B cell (primary cell): ENCODE results near the gene JAML. TPM values are rescaled to one million over a fixed set of nuclear protein-coding genes. Genes with fewer than 3 reads are reported as not detected.

Source experiments
- ATAC-seq: fragments of 200-7000 bp; cut with Tn5 transposase; one replicate; pipeline ENCODE4 v1.10.0; 2021; ENCODE audit warnings: low read depth, mild to moderate bottlenecking, moderate number of reproducible peaks, moderate library complexity
- CTCF ChIA-PET: fragments of 350-600 bp; sonication (Branson Sonifier 250); formaldehyde crosslinking; loops from one replicate; lab custom pipeline; 2021; ENCODE audit warnings: antibody characterized with exemption, inconsistent platforms; lab: Charles Lee
- POLR2A ChIA-PET: fragments of 350-600 bp; sonication (Branson Sonifier 250); formaldehyde crosslinking; loops from one replicate; lab custom pipeline; 2021; ENCODE audit warnings: antibody characterized with exemption; lab: Charles Lee
- DNase-seq: peaks from one replicate; pipeline ENCODE4 v3.0.0; 2013
- H2AFZ ChIP-seq: 2 replicates; pipeline ENCODE4 v1.6.1; 2012; ENCODE audit warnings: mild to moderate bottlenecking, low read depth, low read length; ENCODE audit not compliant: insufficient read depth, poor library complexity, severe bottlenecking
- H3K27ac ChIP-seq, 2 donors: 1 replicate in 1 of 2; 2 replicates in 1 of 2; pipeline ENCODE4 v1.5.1; 2012 to 2013; ENCODE audit warnings: low read length in 2 of 2, mild to moderate bottlenecking in 2 of 2, moderate library complexity in 1 of 2
- H3K27me3 ChIP-seq, 4 experiments: fragments of 200-600 bp in 1 of 4; sonication (generic) in 1 of 4; replicated peaks in 1 of 4; 1 replicate in 2 of 4; 2 replicates in 2 of 4; pipeline versions ENCODE4 v1.6.1 to v1.7.0; 2013 to 2016; ENCODE audit warnings: low read length in 3 of 4, mild to moderate bottlenecking in 2 of 4, mixed read lengths in 1 of 4, moderate library complexity in 1 of 4; ENCODE audit not compliant: insufficient read depth in 4 of 4, control insufficient read depth in 3 of 4; ENCODE audit errors: control extremely low read depth in 1 of 4
- H3K36me3 ChIP-seq, 2 experiments: replicated peaks in 1 of 2; 1 replicate in 1 of 2; 2 replicates in 1 of 2; pipeline versions ENCODE4 v1.6.1 to v1.7.1; 2013; ENCODE audit warnings: low read length in 1 of 2; ENCODE audit not compliant: insufficient read depth in 2 of 2, control insufficient read depth in 1 of 2; ENCODE audit errors: control extremely low read depth in 1 of 2, extremely low read depth in 1 of 2
- H3K4me1 ChIP-seq, 2 donors: fragments of 200-600 bp in 1 of 2; sonication (generic) in 1 of 2; 1 replicate in 1 of 2; 2 replicates in 1 of 2; pipeline versions ENCODE4 v1.5.1 to v1.6.1; 2013 to 2017; ENCODE audit warnings: low read length in 2 of 2; ENCODE audit not compliant: control insufficient read depth in 2 of 2, insufficient read depth in 2 of 2
- H3K4me2 ChIP-seq: replicated peaks from 2 replicates; pipeline ENCODE3; 2012; ENCODE audit warnings: mild to moderate bottlenecking, low read depth, low read length; ENCODE audit not compliant: poor library complexity, severe bottlenecking
- H3K4me3 ChIP-seq, 5 experiments: fragments of 200-600 bp in 1 of 5; sonication (generic) in 1 of 5; 1 replicate in 3 of 5; 2 replicates in 2 of 5; pipeline versions ENCODE4 v1.5.1 to v1.7.0; 2011 to 2016; ENCODE audit warnings: low read length in 4 of 5, mild to moderate bottlenecking in 4 of 5, low read depth in 2 of 5, control low read depth in 1 of 5, moderate library complexity in 1 of 5; ENCODE audit not compliant: insufficient read depth in 1 of 5; ENCODE audit errors: control extremely low read depth in 1 of 5, extremely low read depth in 1 of 5
- H3K79me2 ChIP-seq: fragments of 200-600 bp; sonication (generic); one replicate; pipeline ENCODE4 v1.6.0; 2016; ENCODE audit warnings: low read length; ENCODE audit not compliant: control insufficient read depth, insufficient read depth
- H3K9ac ChIP-seq: fragments of 200-600 bp; sonication (generic); 2 replicates; pipeline ENCODE4 v1.6.1; 2017; ENCODE audit warnings: mild to moderate bottlenecking, low read length, moderate library complexity
- H3K9me3 ChIP-seq, 3 donors: one replicate each; pipeline versions ENCODE4 v1.6.1 to v1.7.1; 2013; ENCODE audit warnings: low read length in 2 of 3; ENCODE audit not compliant: control insufficient read depth in 2 of 3, insufficient read depth in 1 of 3; ENCODE audit errors: control extremely low read depth in 1 of 3
- H4K20me1 ChIP-seq: 2 replicates; pipeline ENCODE4 v1.6.0; 2012; ENCODE audit warnings: mild to moderate bottlenecking, low read length; ENCODE audit not compliant: insufficient read depth, control insufficient read depth, poor library complexity, severe bottlenecking
- H3K27ac Mint-ChIP-seq: one replicate; pipeline ENCODE4 v1.8.0; 2021; ENCODE audit warnings: mixed read lengths
- H3K27me3 Mint-ChIP-seq: one replicate; pipeline ENCODE4 v1.8.0; 2021; ENCODE audit warnings: mixed read lengths
- H3K4me1 Mint-ChIP-seq: one replicate; pipeline ENCODE4 v1.8.0; 2021; ENCODE audit warnings: mixed read lengths
- H3K4me3 Mint-ChIP-seq: one replicate; pipeline ENCODE4 v1.8.0; 2021; ENCODE audit warnings: mixed read lengths
- H3K9me3 Mint-ChIP-seq: one replicate; pipeline ENCODE4 v1.8.0; 2022; ENCODE audit warnings: mixed read lengths; ENCODE audit not compliant: insufficient read depth
- EZH2 ChIP-seq: IDR thresholded peaks from 2 replicates; pipeline ENCODE4 v1.6.1; 2012; ENCODE audit warnings: borderline replicate concordance, low read depth, mild to moderate bottlenecking, moderate library complexity, low read length; ENCODE audit not compliant: insufficient read depth, poor library complexity, severe bottlenecking
- WGBS: methylation state at CpG from one replicate; pipeline ENCODE4 v1.1.5; 2013; ENCODE audit warnings: missing lambda C conversion rate; ENCODE audit not compliant: insufficient coverage; 5-methylcytosine and 5-hydroxymethylcytosine counted together
- intact Hi-C: fragments of 100-400 bp; cut with micrococcal nuclease; formaldehyde crosslinking; loops from one replicate; pipeline ENCODE4 v1.10.0; 2022
- polyA plus RNA-seq: library from polyadenylated mRNA; depleted of rRNA; stranded (reverse); fragments of >200 nt; gene quantifications from 2 replicates; pipeline ENCODE4 v1.2.3, GENCODE V29; 2012
- total RNA-seq, 2 donors: library from RNA; stranded (reverse); fragments of 120-200 nt in 1 of 2; gene quantifications; 1 replicate in 1 of 2; 2 replicates in 1 of 2; pipeline versions ENCODE4 v1.2.3 to v1.2.4, GENCODE V29; 2013 to 2022
- TF ChIP-seq, protein P1 (sequence below): fragments of 200-600 bp; IDR thresholded peaks from one replicate; pipeline ENCODE4 v1.8.0; 2022; ENCODE audit warnings: antibody characterized with exemption, mild to moderate bottlenecking

Gene JAML
- total and polyA plus RNA-seq, 2 donors (not counting 1 experiment from before 2014, with no cell fraction given), result 1.0 to 9.6 TPM

DNA sequence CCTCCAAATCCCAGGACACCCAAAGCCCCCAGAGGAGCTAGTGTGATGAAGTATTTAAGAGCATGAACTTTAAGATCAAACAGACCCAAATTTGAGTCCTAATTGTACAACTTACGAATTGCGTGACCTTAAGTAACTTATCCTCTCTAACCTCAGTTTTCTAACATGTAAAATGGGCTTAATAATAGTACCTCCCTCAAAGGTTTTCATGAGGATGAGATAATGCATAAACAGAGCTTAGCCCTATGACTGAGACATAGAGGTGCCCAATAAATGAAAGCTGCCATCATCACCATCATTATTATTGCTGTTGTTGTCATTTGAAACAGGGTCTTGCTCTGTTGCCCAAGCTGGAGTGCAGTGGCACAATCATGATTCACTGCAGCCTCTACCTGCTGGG is 57.6 kb downstream of the JAML start:
- H3K9ac ChIP-seq, result no peak overlapping the region
- H3K79me2 ChIP-seq, result no peaks in the 10 kb centered on the region
- ChIA-PET POLR2A (interaction anchor here (0.6 kb wide), 1 partner anchor 224 kb away, joined by 3 read pairs; no protein-coding TSS in a partner anchor), CTCF (interaction anchor here (0.7 to 8.8 kb wide), 2 partner anchors 22 to 321 kb away, joined by 3 to 96 read pairs; no protein-coding TSS in a partner anchor)
- ATAC-seq, result no peak
- no peak overlapping the region for H3K4me3 ChIP-seq
- Mint-ChIP-seq H3K9me3 (no peaks in the 10 kb centered on the region), H3K27ac (no peak overlapping the region), H3K4me1 (peaks cover 3% of the 10 kb centered on the region), H3K4me3 (no peak overlapping the region), H3K27me3 (peaks cover 31% of the 10 kb centered on the region)
- DNase-seq, result no peak
- H3K27ac ChIP-seq, result no peak overlapping the region
- H4K20me1 ChIP-seq, result no peaks in the 10 kb centered on the region
- H3K9me3 ChIP-seq, result no peaks in the 10 kb centered on the region
- no CpG with 5 or more reads among the region's 2 CpGs for WGBS
- no peak overlapping the region for H3K4me2 ChIP-seq
- peaks cover 0 to 15% (median 1%) of the 10 kb centered on the region in 4 experiments for H3K27me3 ChIP-seq
- TF ChIP-seq, protein P1, sequence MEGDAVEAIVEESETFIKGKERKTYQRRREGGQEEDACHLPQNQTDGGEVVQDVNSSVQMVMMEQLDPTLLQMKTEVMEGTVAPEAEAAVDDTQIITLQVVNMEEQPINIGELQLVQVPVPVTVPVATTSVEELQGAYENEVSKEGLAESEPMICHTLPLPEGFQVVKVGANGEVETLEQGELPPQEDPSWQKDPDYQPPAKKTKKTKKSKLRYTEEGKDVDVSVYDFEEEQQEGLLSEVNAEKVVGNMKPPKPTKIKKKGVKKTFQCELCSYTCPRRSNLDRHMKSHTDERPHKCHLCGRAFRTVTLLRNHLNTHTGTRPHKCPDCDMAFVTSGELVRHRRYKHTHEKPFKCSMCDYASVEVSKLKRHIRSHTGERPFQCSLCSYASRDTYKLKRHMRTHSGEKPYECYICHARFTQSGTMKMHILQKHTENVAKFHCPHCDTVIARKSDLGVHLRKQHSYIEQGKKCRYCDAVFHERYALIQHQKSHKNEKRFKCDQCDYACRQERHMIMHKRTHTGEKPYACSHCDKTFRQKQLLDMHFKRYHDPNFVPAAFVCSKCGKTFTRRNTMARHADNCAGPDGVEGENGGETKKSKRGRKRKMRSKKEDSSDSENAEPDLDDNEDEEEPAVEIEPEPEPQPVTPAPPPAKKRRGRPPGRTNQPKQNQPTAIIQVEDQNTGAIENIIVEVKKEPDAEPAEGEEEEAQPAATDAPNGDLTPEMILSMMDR, result no peak
- no peaks in the 10 kb centered on the region for H3K36me3 ChIP-seq
- H3K4me1 ChIP-seq, result peaks cover 0 to 5% of the 10 kb centered on the region in 2 donors
- no peak overlapping the region for H2AFZ ChIP-seq
- intact Hi-C loops, result no loop called here

DNA sequence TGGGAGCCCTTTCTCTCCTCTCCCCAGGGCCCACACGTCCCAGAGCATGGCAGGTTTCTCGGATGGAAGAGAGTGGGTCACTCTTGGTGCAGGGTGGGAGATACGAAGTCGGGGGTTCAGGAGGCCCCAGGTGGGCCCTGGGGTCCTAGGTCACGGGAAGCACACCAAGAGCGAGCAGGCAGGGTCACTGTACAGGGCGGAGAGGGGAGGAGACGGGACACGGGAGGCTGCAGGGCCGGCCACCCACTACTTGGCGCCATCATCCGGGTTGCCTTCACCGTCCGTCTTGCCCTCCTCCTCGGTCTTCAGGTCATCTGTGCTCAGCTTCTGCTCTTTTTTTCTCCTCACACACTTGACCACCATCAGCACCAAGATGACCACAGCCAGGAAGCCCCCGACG is 58.2 kb downstream of the JAML start:
- Histone ChIP-seq H4K20me1 (no peaks in the 10 kb centered on the region), H3K36me3 (no peaks in the 10 kb centered on the region), H2AFZ (no peak overlapping the region), H3K27ac (no peak overlapping the region), H3K4me2 (no peak overlapping the region), H3K9ac (no peak overlapping the region), H3K4me1 (peaks cover 0 to 3% of the 10 kb centered on the region in 2 donors), H3K79me2 (no peaks in the 10 kb centered on the region), H3K27me3 (peaks cover 0 to 18% (median 1%) of the 10 kb centered on the region in 4 experiments), H3K4me3 (no peak overlapping the region), H3K9me3 (no peaks in the 10 kb centered on the region)
- no peak for DNase-seq
- Mint-ChIP-seq H3K27ac (no peak overlapping the region), H3K9me3 (no peaks in the 10 kb centered on the region), H3K4me3 (no peak overlapping the region), H3K27me3 (peaks cover 33% of the 10 kb centered on the region), H3K4me1 (peaks cover 2% of the 10 kb centered on the region)
- ChIA-PET POLR2A (no interaction called here), CTCF (no interaction called here)
- TF ChIP-seq EZH2, result no peak
- TF ChIP-seq, protein P1, result no peak
- no peak for ATAC-seq
- 91% methylated on average over 16 of the region's 17 CpGs for WGBS
- intact Hi-C loops, result no loop called here
